ENCODE data around the gene CYSTM1. TPM values are rescaled to one million over a fixed set of nuclear protein-coding genes. Genes with fewer than 3 reads are reported as not detected.

Gene CYSTM1
- total and polyA plus RNA-seq, 2 donors (not counting 3 experiments of a cell fraction or from before 2014, with no cell fraction given) = 28.9 to 41.5 TPM

DNA sequence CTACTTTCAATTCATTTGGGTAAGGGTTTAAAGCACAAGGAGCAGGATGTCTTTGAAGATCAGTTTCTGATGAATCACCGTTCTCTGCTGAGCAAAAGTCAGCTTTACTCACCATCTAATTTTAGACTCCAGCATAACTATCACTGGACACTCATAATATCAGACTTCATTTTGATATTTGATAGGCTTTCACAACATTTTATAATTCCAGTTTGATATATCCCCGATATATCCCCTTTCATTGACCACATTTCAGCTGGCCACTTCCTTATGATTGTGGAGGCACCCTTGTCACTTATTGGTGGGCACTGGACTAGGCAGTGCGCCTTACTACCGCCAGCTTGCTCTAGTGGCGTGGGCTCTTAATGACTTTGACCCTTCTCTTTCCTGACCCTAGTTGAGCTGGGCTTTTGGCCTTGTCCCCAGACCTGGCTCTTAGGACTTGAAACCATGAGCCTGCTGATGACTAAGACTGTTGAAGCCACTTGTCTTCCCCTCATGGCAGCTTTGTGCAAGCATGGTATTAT, 46.8 kb downstream of the CYSTM1 start:
- TF ChIP-seq POLR2AphosphoS5 (IDR thresholded peaks at IDR 0.05; ENCODE audit: insufficient read depth, low read depth, low read length) (no peak), FOS (IDR thresholded peaks at IDR 0.05; ENCODE audit: borderline replicate concordance, insufficient read depth, low read length) (peak; percentile 67), JUN (IDR thresholded peaks at IDR 0.05; ENCODE audit: borderline replicate concordance, insufficient read depth, insufficient read length, low read depth) (peak; percentile 38)
- H3K4me2 ChIP-seq (ENCODE audit: insufficient read depth, low read length) = no peak overlapping the region
- intact Hi-C loops (cut with micrococcal nuclease) = no loop called here
- no peak overlapping the region for H3K9ac ChIP-seq (replicated peaks; ENCODE audit: extremely low read depth, insufficient read depth, low read length)
- H3K27me3 ChIP-seq (ENCODE audit: control insufficient read depth in 2 of 2, insufficient read depth in 2 of 2, low read length in 2 of 2) = no peaks in the 10 kb centered on the region
- ChIA-PET CTCF (interaction anchor here (1.0 to 1.5 kb wide), 2 partner anchors 9 to 78 kb away, joined by 4 to 5 read pairs; no protein-coding TSS in a partner anchor), POLR2A (interaction anchor here (0.9 kb wide), 1 partner anchor 125 kb away, joined by 6 read pairs; the partner anchor contains the start of gene HBEGF)
- H3K4me1 ChIP-seq (ENCODE audit: control insufficient read depth, extremely low read depth, insufficient read depth, low read length) = peaks cover 6% of the 10 kb centered on the region
- H3K4me3 ChIP-seq (replicated peaks in 1 of 3; ENCODE audit: insufficient read depth in 1 of 3, low read depth in 1 of 3, low read length in 3 of 3) = no peak overlapping the region
- dilution Hi-C loops (cut with MboI; ENCODE audit: extremely low pct_ligation_motif_present, low sequenced_read_pairs) = no loop called here
- no peaks in the 10 kb centered on the region for H4K20me1 ChIP-seq (replicated peaks; ENCODE audit: control insufficient read depth, extremely low read depth, insufficient read depth, low read length)
- BruUV-seq (replicated peaks) = no TSS peak
- FAIRE-seq = peak; percentile 83
- no peaks in the 10 kb centered on the region for H3K9me1 ChIP-seq (replicated peaks; ENCODE audit: control insufficient read depth, extremely low read depth, insufficient read depth, low read length)
- no peaks in the 10 kb centered on the region for H3K36me3 ChIP-seq (ENCODE audit: control insufficient read depth in 2 of 2, extremely low read depth in 1 of 2, insufficient read depth in 2 of 2, low read length in 2 of 2)
- peak; percentile 39 for DNase-seq (ENCODE audit: low read depth, low spot score)
- H3K9me3 ChIP-seq (replicated peaks; ENCODE audit: control insufficient read depth, insufficient read depth, low read length) = no peaks in the 10 kb centered on the region
- peak overlapping the region; percentile 34 for H3K27ac ChIP-seq (ENCODE audit: insufficient read depth, low read depth, low read length)
- H3K79me2 ChIP-seq (ENCODE audit: control insufficient read depth, insufficient read depth, low read length) = no peaks in the 10 kb centered on the region
- H2AFZ ChIP-seq (ENCODE audit: low read depth, low read length) = no peak overlapping the region

DNA sequence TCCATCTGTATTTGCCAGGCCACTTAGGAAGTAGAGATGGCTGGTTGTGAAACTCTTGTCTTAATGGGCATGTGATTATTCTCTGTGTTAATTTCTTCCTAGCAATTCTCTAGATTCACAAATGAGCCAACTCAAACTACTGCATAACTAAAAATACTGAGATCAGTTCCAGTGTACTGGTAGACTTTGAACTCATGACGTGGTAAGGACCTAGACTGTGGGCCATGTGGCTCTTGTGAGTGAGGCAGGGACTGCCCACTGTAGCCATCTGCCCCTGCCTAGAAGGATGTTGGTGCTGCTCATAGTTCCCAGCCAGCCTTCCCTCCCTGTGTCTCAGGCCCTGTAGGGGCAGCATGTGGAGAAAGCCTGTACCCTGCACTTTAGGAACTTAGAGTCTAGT, 47.4 kb downstream of the CYSTM1 start:
- Histone ChIP-seq H2AFZ (ENCODE audit: low read depth, low read length) (no peak overlapping the region), H3K4me3 (replicated peaks in 1 of 3; ENCODE audit: insufficient read depth in 1 of 3, low read depth in 1 of 3, low read length in 3 of 3) (no peak overlapping the region), H3K79me2 (ENCODE audit: control insufficient read depth, insufficient read depth, low read length) (no peaks in the 10 kb centered on the region), H3K9me3 (replicated peaks; ENCODE audit: control insufficient read depth, insufficient read depth, low read length) (no peaks in the 10 kb centered on the region), H3K27ac (ENCODE audit: insufficient read depth, low read depth, low read length) (no peak overlapping the region), H3K27me3 (ENCODE audit: control insufficient read depth in 2 of 2, insufficient read depth in 2 of 2, low read length in 2 of 2) (no peaks in the 10 kb centered on the region), H3K9me1 (replicated peaks; ENCODE audit: control insufficient read depth, extremely low read depth, insufficient read depth, low read length) (no peaks in the 10 kb centered on the region), H3K9ac (replicated peaks; ENCODE audit: extremely low read depth, insufficient read depth, low read length) (no peak overlapping the region), H3K4me1 (ENCODE audit: control insufficient read depth, extremely low read depth, insufficient read depth, low read length) (peaks cover 6% of the 10 kb centered on the region), H4K20me1 (replicated peaks; ENCODE audit: control insufficient read depth, extremely low read depth, insufficient read depth, low read length) (no peaks in the 10 kb centered on the region), H3K36me3 (ENCODE audit: control insufficient read depth in 2 of 2, extremely low read depth in 1 of 2, insufficient read depth in 2 of 2, low read length in 2 of 2) (no peaks in the 10 kb centered on the region), H3K4me2 (ENCODE audit: insufficient read depth, low read length) (no peak overlapping the region)
- TF ChIP-seq EZH2 (IDR thresholded peaks at IDR 0.05; ENCODE audit: borderline replicate concordance, low read depth, low read length, severe bottlenecking) (no peak), JUN (IDR thresholded peaks at IDR 0.05; ENCODE audit: borderline replicate concordance, insufficient read depth, insufficient read length, low read depth) (no peak), POLR2A (IDR thresholded peaks at IDR 0.05; ENCODE audit: low read depth, low read length) (no peak), FOS (IDR thresholded peaks at IDR 0.05; ENCODE audit: borderline replicate concordance, insufficient read depth, low read length) (no peak), POLR2AphosphoS5 (IDR thresholded peaks at IDR 0.05; ENCODE audit: insufficient read depth, low read depth, low read length) (no peak), MYC (IDR thresholded peaks at IDR 0.05; ENCODE audit: low read depth, low read length) (no peak), GATA2 (IDR thresholded peaks at IDR 0.05; ENCODE audit: insufficient read depth, insufficient read length, low read depth, low read length) (no peak)
- TF ChIP-seq, protein P1, sequence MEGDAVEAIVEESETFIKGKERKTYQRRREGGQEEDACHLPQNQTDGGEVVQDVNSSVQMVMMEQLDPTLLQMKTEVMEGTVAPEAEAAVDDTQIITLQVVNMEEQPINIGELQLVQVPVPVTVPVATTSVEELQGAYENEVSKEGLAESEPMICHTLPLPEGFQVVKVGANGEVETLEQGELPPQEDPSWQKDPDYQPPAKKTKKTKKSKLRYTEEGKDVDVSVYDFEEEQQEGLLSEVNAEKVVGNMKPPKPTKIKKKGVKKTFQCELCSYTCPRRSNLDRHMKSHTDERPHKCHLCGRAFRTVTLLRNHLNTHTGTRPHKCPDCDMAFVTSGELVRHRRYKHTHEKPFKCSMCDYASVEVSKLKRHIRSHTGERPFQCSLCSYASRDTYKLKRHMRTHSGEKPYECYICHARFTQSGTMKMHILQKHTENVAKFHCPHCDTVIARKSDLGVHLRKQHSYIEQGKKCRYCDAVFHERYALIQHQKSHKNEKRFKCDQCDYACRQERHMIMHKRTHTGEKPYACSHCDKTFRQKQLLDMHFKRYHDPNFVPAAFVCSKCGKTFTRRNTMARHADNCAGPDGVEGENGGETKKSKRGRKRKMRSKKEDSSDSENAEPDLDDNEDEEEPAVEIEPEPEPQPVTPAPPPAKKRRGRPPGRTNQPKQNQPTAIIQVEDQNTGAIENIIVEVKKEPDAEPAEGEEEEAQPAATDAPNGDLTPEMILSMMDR (IDR thresholded peaks at IDR 0.05; ENCODE audit: extremely low read depth in 1 of 2, insufficient read depth in 1 of 2, low read depth in 1 of 2, low read length in 2 of 2) = no peak
- TF ChIP-seq, protein P2, sequence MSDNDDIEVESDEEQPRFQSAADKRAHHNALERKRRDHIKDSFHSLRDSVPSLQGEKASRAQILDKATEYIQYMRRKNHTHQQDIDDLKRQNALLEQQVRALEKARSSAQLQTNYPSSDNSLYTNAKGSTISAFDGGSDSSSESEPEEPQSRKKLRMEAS (IDR thresholded peaks at IDR 0.05; ENCODE audit: insufficient read depth, insufficient read length) = no peak
- dilution Hi-C loops (cut with MboI; ENCODE audit: extremely low pct_ligation_motif_present, low sequenced_read_pairs) (no loop called here), intact Hi-C loops (cut with micrococcal nuclease) (no loop called here)
- ChIA-PET POLR2A (no interaction called here), CTCF (interaction anchor here (1.0 to 1.5 kb wide), 2 partner anchors 9 to 78 kb away, joined by 4 to 5 read pairs; no protein-coding TSS in a partner anchor)
- BruUV-seq (replicated peaks) = no TSS peak
- DNase-seq (ENCODE audit: low read depth, low spot score) (no peak), FAIRE-seq (no peak)
